RWPE2 (cell line): ENCODE data around the gene MYADM.

Source experiments
- ATAC-seq: fragments of 200-7000 bp; cut with Tn5 transposase; 3 replicates; pipeline ENCODE4 v1.9.1; 2021; ENCODE audit warnings: low read depth
- DNase-seq: peaks from one replicate; pipeline ENCODE4 v3.0.0-alpha.2; 2020; ENCODE audit warnings: low spot score
- H3K27ac ChIP-seq: fragments of 450-650 bp; 2 replicates; pipeline ENCODE4 v1.5.1; 2017; ENCODE audit warnings: mild to moderate bottlenecking; ENCODE audit not compliant: poor library complexity, severe bottlenecking
- H3K27me3 ChIP-seq: fragments of 250-450 bp; sonication (Bioruptor Pico); 2 replicates; pipeline ENCODE4 v1.5.1; 2021; ENCODE audit warnings: mild to moderate bottlenecking, moderate library complexity; ENCODE audit not compliant: insufficient read depth, poor library complexity, severe bottlenecking
- H3K36me3 ChIP-seq: fragments of 250-450 bp; sonication (Bioruptor Pico); 2 replicates; pipeline ENCODE4 v1.5.1; 2020; ENCODE audit warnings: low read depth, mild to moderate bottlenecking, moderate library complexity
- H3K4me1 ChIP-seq: fragments of 250-450 bp; sonication (Bioruptor Pico); 2 replicates; pipeline ENCODE4 v1.5.1; 2021; ENCODE audit warnings: mild to moderate bottlenecking, moderate library complexity; ENCODE audit not compliant: insufficient read depth, poor library complexity, severe bottlenecking
- H3K4me3 ChIP-seq: fragments of 250-450 bp; sonication (Bioruptor Pico); 2 replicates; pipeline ENCODE4 v1.5.1; 2021; ENCODE audit warnings: mild to moderate bottlenecking, moderate library complexity; ENCODE audit not compliant: severe bottlenecking
- H3K9me3 ChIP-seq: fragments of 250-450 bp; sonication (Bioruptor Pico); 2 replicates; pipeline ENCODE4 v1.5.1; 2021; ENCODE audit warnings: mild to moderate bottlenecking, moderate library complexity; ENCODE audit not compliant: severe bottlenecking
- CTCF ChIP-seq: fragments of 450-650 bp; IDR thresholded peaks from one replicate; pipeline ENCODE4 v1.5.1; 2017; ENCODE audit warnings: mild to moderate bottlenecking, moderate library complexity; ENCODE audit not compliant: poor library complexity, severe bottlenecking

The MYADM gene

GRCh38 chr19:53877361-53877766 is 9.7 kb downstream of the MYADM start:
- Histone ChIP-seq H3K4me1 (no peaks in the 10 kb centered on the region), H3K36me3 (peaks cover 18% of the 10 kb centered on the region), H3K4me3 (no peak overlapping the region), H3K9me3 (no peaks in the 10 kb centered on the region), H3K27me3 (peaks cover 11% of the 10 kb centered on the region), H3K27ac (no peak overlapping the region)
- TF ChIP-seq CTCF: no peak
- ATAC-seq: no peak
- no peak for DNase-seq

GRCh38 chr19:53878776-53879139 is 11.1 kb downstream of the MYADM start:
- Histone ChIP-seq H3K4me1 (no peaks in the 10 kb centered on the region), H3K9me3 (no peaks in the 10 kb centered on the region), H3K27ac (no peak overlapping the region), H3K36me3 (peaks cover 11% of the 10 kb centered on the region), H3K4me3 (peak overlapping the region; percentile 33), H3K27me3 (peaks cover 21% of the 10 kb centered on the region)
- no peak for TF ChIP-seq CTCF
- no peak for DNase-seq
- ATAC-seq: no peak; the same call in 2 of the 3 replicates

- H3K4me3 ChIP-seq: peak overlapping the region; percentile 33
- peak; percentile 91 for ATAC-seq
- H3K9me3 ChIP-seq: no peaks in the 10 kb centered on the region
- H3K27ac ChIP-seq: no peak overlapping the region
- peaks cover 4% of the 10 kb centered on the region for H3K36me3 ChIP-seq
- peaks cover 27% of the 10 kb centered on the region for H3K27me3 ChIP-seq
- no peaks in the 10 kb centered on the region for H3K4me1 ChIP-seq
- DNase-seq: peak; percentile 89
- TF ChIP-seq CTCF: no peak
Measured at GRCh38 chr19:53879140-53880081, 11.7 kb downstream of the MYADM start.

GRCh38 chr19:53880711-53881481 is 13.2 kb downstream of the MYADM start:
- no peaks in the 10 kb centered on the region; the same call in 1 of the 2 replicates for H3K36me3 ChIP-seq
- H3K4me1 ChIP-seq: no peaks in the 10 kb centered on the region
- H3K9me3 ChIP-seq: no peaks in the 10 kb centered on the region
- peaks cover 28% of the 10 kb centered on the region for H3K27me3 ChIP-seq
- no peak overlapping the region for H3K4me3 ChIP-seq
- no peak for DNase-seq
- TF ChIP-seq CTCF: no peak
- ATAC-seq: no peak
- no peak overlapping the region for H3K27ac ChIP-seq
